ENCODE results near the gene IDH3A.

Gene IDH3A

GRCh38 chr15:78213956-78214355 is 64.8 kb downstream of the IDH3A start:
- TF ChIP-seq, protein P1, sequence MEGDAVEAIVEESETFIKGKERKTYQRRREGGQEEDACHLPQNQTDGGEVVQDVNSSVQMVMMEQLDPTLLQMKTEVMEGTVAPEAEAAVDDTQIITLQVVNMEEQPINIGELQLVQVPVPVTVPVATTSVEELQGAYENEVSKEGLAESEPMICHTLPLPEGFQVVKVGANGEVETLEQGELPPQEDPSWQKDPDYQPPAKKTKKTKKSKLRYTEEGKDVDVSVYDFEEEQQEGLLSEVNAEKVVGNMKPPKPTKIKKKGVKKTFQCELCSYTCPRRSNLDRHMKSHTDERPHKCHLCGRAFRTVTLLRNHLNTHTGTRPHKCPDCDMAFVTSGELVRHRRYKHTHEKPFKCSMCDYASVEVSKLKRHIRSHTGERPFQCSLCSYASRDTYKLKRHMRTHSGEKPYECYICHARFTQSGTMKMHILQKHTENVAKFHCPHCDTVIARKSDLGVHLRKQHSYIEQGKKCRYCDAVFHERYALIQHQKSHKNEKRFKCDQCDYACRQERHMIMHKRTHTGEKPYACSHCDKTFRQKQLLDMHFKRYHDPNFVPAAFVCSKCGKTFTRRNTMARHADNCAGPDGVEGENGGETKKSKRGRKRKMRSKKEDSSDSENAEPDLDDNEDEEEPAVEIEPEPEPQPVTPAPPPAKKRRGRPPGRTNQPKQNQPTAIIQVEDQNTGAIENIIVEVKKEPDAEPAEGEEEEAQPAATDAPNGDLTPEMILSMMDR (IDR thresholded peaks at IDR 0.05; ENCODE audit: extremely low read depth, insufficient read depth, missing control alignments), result no peak
- in situ Hi-C loops (cut with MboI; ENCODE audit: low pct_unique_long_range_greater_than_20kb, low sequenced_read_pairs, unreplicated experiment), result no loop called here
- DNase-seq (ENCODE audit: low spot score), result no peak

GRCh38 chr15:78216276-78217104 is 67.3 kb downstream of the IDH3A start:
- in situ Hi-C loops (cut with MboI; ENCODE audit: low pct_unique_long_range_greater_than_20kb, low sequenced_read_pairs, unreplicated experiment), result no loop called here
- TF ChIP-seq, protein P1 (IDR thresholded peaks at IDR 0.05; ENCODE audit: extremely low read depth, insufficient read depth, missing control alignments), result no peak
- DNase-seq (ENCODE audit: low spot score), result no peak

DNA sequence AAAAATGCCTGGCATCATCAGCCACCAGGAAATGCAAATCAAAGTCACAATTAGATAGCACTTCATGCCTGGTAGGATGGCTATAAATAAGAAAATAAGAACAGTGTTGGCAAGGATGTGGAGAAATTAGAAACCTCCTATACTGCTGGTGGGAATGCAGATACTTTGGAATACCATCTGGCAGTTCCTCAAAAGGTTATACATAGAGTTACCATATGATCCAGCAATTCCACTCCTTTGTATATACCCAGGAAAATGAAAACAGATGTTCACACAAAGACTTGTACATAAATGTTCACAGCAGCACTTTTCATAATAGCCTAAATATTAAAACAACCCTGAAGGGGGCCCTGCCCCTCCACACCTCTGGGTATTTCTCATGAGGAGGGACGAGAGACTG is 71.6 kb downstream of the IDH3A start:
- TF ChIP-seq, protein P1 (IDR thresholded peaks at IDR 0.05; ENCODE audit: extremely low read depth, insufficient read depth, missing control alignments), result no peak
- DNase-seq (ENCODE audit: low spot score), result no peak
- in situ Hi-C loops (cut with MboI; ENCODE audit: low pct_unique_long_range_greater_than_20kb, low sequenced_read_pairs, unreplicated experiment), result no loop called here
